WTC11 (cell line): ENCODE results near the gene MYPN. TPM values are rescaled to one million over a fixed set of nuclear protein-coding genes. Genes with fewer than 3 reads are reported as not detected.

Experiments used
- ATAC-seq: fragments of 200-7000 bp; cut with Tn5 transposase; 2 replicates; pipeline ENCODE4 v1.10.0; 2021; ENCODE audit warnings: mild to moderate bottlenecking, moderate library complexity
- CTCF ChIA-PET: fragments of 300-600 bp; sonication (Branson Sonifier 250); formaldehyde crosslinking; loops from one replicate; lab custom pipeline; 2021; ENCODE audit warnings: antibody characterized with exemption; lab: Charles Lee
- POLR2A ChIA-PET: fragments of 350-600 bp; sonication (Branson Sonifier 250); formaldehyde crosslinking; loops from one replicate; lab custom pipeline; 2021; ENCODE audit warnings: antibody characterized with exemption; lab: Charles Lee
- DNase-seq: peaks from one replicate; pipeline ENCODE4 v3.0.0; 2021; ENCODE audit warnings: low spot score
- H3K27ac Mint-ChIP-seq: 2 replicates; pipeline ENCODE4 v1.8.0; 2021; ENCODE audit warnings: mixed read lengths
- H3K27me3 Mint-ChIP-seq: 2 replicates; pipeline ENCODE4 v1.8.0; 2021; ENCODE audit warnings: low read depth, mild to moderate bottlenecking, moderate library complexity, mixed read lengths
- H3K36me3 Mint-ChIP-seq: 2 replicates; pipeline ENCODE4 v1.8.0; 2021; ENCODE audit warnings: mixed read lengths
- H3K4me1 Mint-ChIP-seq: 2 replicates; pipeline ENCODE4 v1.8.0; 2022; ENCODE audit warnings: mixed read lengths
- H3K4me3 Mint-ChIP-seq: 2 replicates; pipeline ENCODE4 v1.8.0; 2021; ENCODE audit warnings: mild to moderate bottlenecking, moderate library complexity, mixed read lengths
- H3K9me3 Mint-ChIP-seq: 2 replicates; pipeline ENCODE4 v1.8.0; 2021; ENCODE audit warnings: mixed read lengths
- AFF4 ChIP-seq: sonication (generic); formaldehyde crosslinking; IDR thresholded peaks from 2 replicates; pipeline ENCODE4 v1.8.1; 2023; ENCODE audit warnings: mild to moderate bottlenecking, missing genetic modification reagents, borderline replicate concordance
- ELF4 ChIP-seq: sonication (generic); formaldehyde crosslinking; IDR thresholded peaks from 2 replicates; pipeline ENCODE4 v1.8.1; 2022; ENCODE audit warnings: low read depth, mild to moderate bottlenecking, moderate library complexity, missing genetic modification reagents
- FOXK1 ChIP-seq: sonication (generic); formaldehyde crosslinking; IDR thresholded peaks from 2 replicates; pipeline ENCODE4 v1.8.0; 2022; ENCODE audit warnings: mild to moderate bottlenecking, moderate library complexity, missing genetic modification reagents
- GTF2I ChIP-seq: fragments of 250-450 bp; sonication (Bioruptor Pico); conservative IDR thresholded peaks from 2 replicates; pipeline ENCODE4 v1.4.0; 2021; ENCODE audit warnings: mild to moderate bottlenecking
- JAZF1 ChIP-seq: fragments of 250-450 bp; sonication (Bioruptor Pico); IDR thresholded peaks from 2 replicates; pipeline ENCODE4 v1.9.0; 2021; ENCODE audit warnings: moderate library complexity, mild to moderate bottlenecking, inconsistent platforms
- JUN ChIP-seq: sonication (generic); formaldehyde crosslinking; IDR thresholded peaks from 2 replicates; pipeline ENCODE4 v1.8.0; 2023; ENCODE audit warnings: mild to moderate bottlenecking, missing genetic modification reagents
- ZBTB43 ChIP-seq: sonication (generic); formaldehyde crosslinking; IDR thresholded peaks from 2 replicates; pipeline ENCODE4 v1.8.1; 2023; ENCODE audit warnings: mild to moderate bottlenecking, missing genetic modification reagents
- ZNF423 ChIP-seq: fragments of 250-450 bp; sonication (Bioruptor Pico); IDR thresholded peaks from 2 replicates; pipeline ENCODE4 v2.1.2; 2022; ENCODE audit warnings: mild to moderate bottlenecking, moderate library complexity
- total RNA-seq: library from RNA; stranded (reverse); gene quantifications from 3 replicates; pipeline ENCODE4 v1.2.3, GENCODE V29; 2021
- TF ChIP-seq, protein P1 (sequence below): fragments of 250-450 bp; sonication (Bioruptor Pico); IDR thresholded peaks from 2 replicates; pipeline ENCODE4 v1.9.0; 2021; ENCODE audit warnings: mild to moderate bottlenecking
- TF ChIP-seq, protein P2 (sequence below): sonication (generic); formaldehyde crosslinking; IDR thresholded peaks from 2 replicates; pipeline ENCODE4 v1.8.1; 2022; ENCODE audit warnings: low read depth, missing genetic modification reagents, borderline replicate concordance
- TF ChIP-seq, protein P3 (sequence below): sonication (generic); formaldehyde crosslinking; IDR thresholded peaks from 2 replicates; pipeline ENCODE4 v1.8.1; 2022; ENCODE audit warnings: mild to moderate bottlenecking, moderate library complexity, missing genetic modification reagents
- TF ChIP-seq, protein P4 (sequence below): fragments of 250-450 bp; sonication (Bioruptor Pico); IDR thresholded peaks from 2 replicates; pipeline ENCODE4 v1.9.0; 2021; ENCODE audit warnings: moderate library complexity, mild to moderate bottlenecking, inconsistent platforms, borderline replicate concordance

Gene MYPN
- total RNA-seq, 1 experiment from 2014 or later = not detected

DNA sequence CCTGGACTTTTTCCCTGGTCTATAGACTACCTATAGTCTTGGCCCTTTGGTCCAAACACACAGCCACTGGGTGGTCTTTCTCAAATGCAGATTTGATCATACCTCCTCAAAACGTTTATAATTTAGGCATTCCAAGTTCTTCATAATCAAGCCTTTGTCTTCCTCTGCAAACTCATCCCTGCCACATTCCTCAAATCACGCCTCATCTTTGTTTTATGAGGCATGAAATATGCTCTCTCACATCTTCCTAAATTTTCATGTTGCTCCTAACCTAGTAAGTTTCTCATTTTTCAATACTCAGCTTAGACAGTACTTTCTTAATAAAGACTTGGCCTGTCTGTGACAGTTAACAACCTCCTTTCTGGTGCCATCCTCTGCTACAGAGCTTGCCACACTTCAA, 23.3 kb upstream of the MYPN start:
- Mint-ChIP-seq H3K4me3 (no peak overlapping the region), H3K4me1 (peaks cover 30% of the 10 kb centered on the region), H3K27ac (no peak overlapping the region), H3K9me3 (no peaks in the 10 kb centered on the region), H3K27me3 (no peaks in the 10 kb centered on the region)
- ATAC-seq (no peak), DNase-seq (no peak)
- ChIA-PET CTCF (interaction anchor here (0.5 kb wide), 1 partner anchor 182 kb away, joined by 3 read pairs; no protein-coding TSS in a partner anchor), POLR2A (interaction anchor here (0.9 kb wide), 1 partner anchor 246 kb away, joined by 3 read pairs; the partner anchor contains the start of gene HNRNPH3)
- TF ChIP-seq, protein P1, sequence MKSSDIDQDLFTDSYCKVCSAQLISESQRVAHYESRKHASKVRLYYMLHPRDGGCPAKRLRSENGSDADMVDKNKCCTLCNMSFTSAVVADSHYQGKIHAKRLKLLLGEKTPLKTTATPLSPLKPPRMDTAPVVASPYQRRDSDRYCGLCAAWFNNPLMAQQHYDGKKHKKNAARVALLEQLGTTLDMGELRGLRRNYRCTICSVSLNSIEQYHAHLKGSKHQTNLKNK = no peak
- TF ChIP-seq, all 79 proteins: peak for 0
- H3K36me3 Mint-ChIP-seq = no peaks in the 10 kb centered on the region

DNA sequence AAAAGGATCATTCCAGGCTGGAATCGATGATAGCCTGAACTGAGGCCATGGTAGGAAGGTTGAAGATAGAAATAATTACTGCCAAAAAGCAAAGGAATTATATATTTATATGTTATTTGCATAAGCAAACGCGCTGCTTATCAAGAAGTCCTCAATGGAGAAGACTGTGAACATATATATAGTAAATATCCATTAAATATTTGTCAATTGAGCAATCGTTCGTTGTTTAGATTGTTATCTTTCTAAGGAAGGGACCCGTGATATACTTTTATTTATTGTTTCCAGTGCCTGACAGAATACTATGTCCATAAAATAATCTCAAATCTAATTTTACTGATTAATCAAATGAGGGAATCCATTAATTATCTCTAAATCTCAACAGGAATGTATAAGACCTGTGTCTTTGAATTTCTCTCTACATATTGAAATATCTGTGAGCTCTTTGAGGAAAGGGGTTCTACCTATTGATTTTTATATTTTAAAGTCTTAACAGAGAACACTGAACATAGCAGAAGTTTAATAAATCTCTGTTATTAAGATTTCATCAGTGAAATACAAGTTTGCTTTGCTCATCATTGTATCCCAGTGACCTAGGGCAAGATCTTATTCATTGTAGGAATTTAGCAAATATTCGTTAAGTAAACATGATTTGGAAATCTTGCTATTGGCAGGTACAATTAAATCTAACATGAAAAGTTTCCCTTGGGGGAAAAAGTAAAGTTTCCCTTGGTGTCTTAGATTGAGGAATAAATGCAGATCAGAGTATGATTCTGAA, 22.2 kb upstream of the MYPN start:
- H3K4me1 Mint-ChIP-seq = peaks cover 25% of the 10 kb centered on the region
- POLR2A ChIA-PET = interaction anchor here (0.9 kb wide), 1 partner anchor 245 kb away, joined by 3 read pairs; the partner anchor contains the start of gene HNRNPH3
- DNase-seq = no peak
- TF ChIP-seq AFF4 (no peak), JUN (CRISPR knock-in tag) (no peak), ZNF423 (CRISPR knock-in tag) (no peak), ZBTB43 (no peak), JAZF1 (no peak), FOXK1 (CRISPR knock-in tag) (no peak), GTF2I (no peak), ELF4 (no peak)
- TF ChIP-seq, protein P2, sequence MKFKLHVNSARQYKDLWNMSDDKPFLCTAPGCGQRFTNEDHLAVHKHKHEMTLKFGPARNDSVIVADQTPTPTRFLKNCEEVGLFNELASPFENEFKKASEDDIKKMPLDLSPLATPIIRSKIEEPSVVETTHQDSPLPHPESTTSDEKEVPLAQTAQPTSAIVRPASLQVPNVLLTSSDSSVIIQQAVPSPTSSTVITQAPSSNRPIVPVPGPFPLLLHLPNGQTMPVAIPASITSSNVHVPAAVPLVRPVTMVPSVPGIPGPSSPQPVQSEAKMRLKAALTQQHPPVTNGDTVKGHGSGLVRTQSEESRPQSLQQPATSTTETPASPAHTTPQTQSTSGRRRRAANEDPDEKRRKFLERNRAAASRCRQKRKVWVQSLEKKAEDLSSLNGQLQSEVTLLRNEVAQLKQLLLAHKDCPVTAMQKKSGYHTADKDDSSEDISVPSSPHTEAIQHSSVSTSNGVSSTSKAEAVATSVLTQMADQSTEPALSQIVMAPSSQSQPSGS (CRISPR knock-in tag) = no peak
- TF ChIP-seq, protein P3, sequence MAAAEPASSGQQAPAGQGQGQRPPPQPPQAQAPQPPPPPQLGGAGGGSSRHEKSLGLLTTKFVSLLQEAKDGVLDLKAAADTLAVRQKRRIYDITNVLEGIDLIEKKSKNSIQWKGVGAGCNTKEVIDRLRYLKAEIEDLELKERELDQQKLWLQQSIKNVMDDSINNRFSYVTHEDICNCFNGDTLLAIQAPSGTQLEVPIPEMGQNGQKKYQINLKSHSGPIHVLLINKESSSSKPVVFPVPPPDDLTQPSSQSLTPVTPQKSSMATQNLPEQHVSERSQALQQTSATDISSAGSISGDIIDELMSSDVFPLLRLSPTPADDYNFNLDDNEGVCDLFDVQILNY (CRISPR knock-in tag) = no peak
- TF ChIP-seq, protein P4, sequence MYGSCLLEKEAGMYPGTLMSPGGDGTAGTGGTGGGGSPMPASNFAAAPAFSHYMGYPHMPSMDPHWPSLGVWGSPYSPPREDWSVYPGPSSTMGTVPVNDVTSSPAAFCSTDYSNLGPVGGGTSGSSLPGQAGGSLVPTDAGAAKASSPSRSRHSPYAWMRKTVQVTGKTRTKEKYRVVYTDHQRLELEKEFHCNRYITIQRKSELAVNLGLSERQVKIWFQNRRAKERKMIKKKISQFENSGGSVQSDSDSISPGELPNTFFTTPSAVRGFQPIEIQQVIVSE = no peak
- TF ChIP-seq, all 79 proteins: peak for 0
- Mint-ChIP-seq H3K36me3 (no peaks in the 10 kb centered on the region), H3K4me3 (no peak overlapping the region), H3K9me3 (no peaks in the 10 kb centered on the region), H3K27me3 (no peaks in the 10 kb centered on the region), H3K27ac (peak overlapping the region; percentile 82; the same call in 1 of the 2 replicates)
- CTCF ChIA-PET = interaction anchor here (1.0 to 1.6 kb wide), 3 partner anchors 68 to 298 kb away, joined by 3 to 5 read pairs (median 4); no protein-coding TSS in a partner anchor
- no peak for ATAC-seq
